Endodermal cell (in vitro differentiated cells): ENCODE data around the gene LDLRAD4. TPM values are rescaled to one million over a fixed set of nuclear protein-coding genes. Genes with fewer than 3 reads are reported as not detected.

Source experiments
- DNase-seq: peaks from one replicate; pipeline ENCODE4 v3.0.0-alpha.2; 2017
- H3K27ac ChIP-seq: 2 replicates; pipeline ENCODE4 v1.5.1; 2013; ENCODE audit warnings: mild to moderate bottlenecking, low read depth, low read length, moderate library complexity
- H3K27me3 ChIP-seq: 2 replicates; pipeline ENCODE4 v1.6.1; 2013; ENCODE audit warnings: mild to moderate bottlenecking, low read length, moderate library complexity; ENCODE audit not compliant: insufficient read depth, control insufficient read depth, poor library complexity, severe bottlenecking
- H3K36me3 ChIP-seq: 2 replicates; pipeline ENCODE4 v1.7.0; 2013; ENCODE audit warnings: mild to moderate bottlenecking, low read length, moderate library complexity; ENCODE audit not compliant: control insufficient read depth, insufficient read depth
- H3K4me1 ChIP-seq: one replicate; pipeline ENCODE4 v1.7.0; 2013; ENCODE audit warnings: low read length; ENCODE audit not compliant: control insufficient read depth, insufficient read depth
- H3K4me3 ChIP-seq: 2 replicates; pipeline ENCODE4 v1.5.1; 2013; ENCODE audit warnings: mild to moderate bottlenecking, low read length, moderate library complexity
- H3K9ac ChIP-seq: 2 replicates; pipeline ENCODE4 v1.6.1; 2013; ENCODE audit warnings: mild to moderate bottlenecking, low read length, moderate library complexity; ENCODE audit not compliant: poor library complexity, severe bottlenecking; ENCODE audit errors: extremely low read depth
- H3K9me3 ChIP-seq: 2 replicates; pipeline ENCODE4 v1.6.1; 2013; ENCODE audit warnings: mild to moderate bottlenecking, low read length, moderate library complexity; ENCODE audit not compliant: control insufficient read depth
- H3K27ac Mint-ChIP-seq: 2 replicates; pipeline ENCODE4 v1.8.0; 2020; ENCODE audit warnings: mixed read lengths
- H3K27me3 Mint-ChIP-seq: 2 replicates; pipeline ENCODE4 v1.8.0; 2021; ENCODE audit warnings: mild to moderate bottlenecking, mixed read lengths; ENCODE audit not compliant: insufficient read depth
- H3K36me3 Mint-ChIP-seq: 2 replicates; pipeline ENCODE4 v1.8.0; 2020; ENCODE audit warnings: low read depth, mixed read lengths
- H3K4me1 Mint-ChIP-seq: 2 replicates; pipeline ENCODE4 v1.8.0; 2020; ENCODE audit warnings: mixed read lengths
- H3K4me3 Mint-ChIP-seq: 2 replicates; pipeline ENCODE4 v1.8.0; 2020; ENCODE audit warnings: mild to moderate bottlenecking, moderate library complexity, mixed read lengths
- H3K9me3 Mint-ChIP-seq: 2 replicates; pipeline ENCODE4 v1.8.0; 2020; ENCODE audit warnings: mild to moderate bottlenecking, mixed read lengths
- WGBS, 2 experiments: methylation state at CpG; one replicate each; pipeline versions ENCODE4 v1.1.5 to v1.1.7; 2013; ENCODE audit warnings: missing lambda C conversion rate in 2 of 2, mixed read lengths in 1 of 2; ENCODE audit not compliant: insufficient coverage in 1 of 2, insufficient read length in 1 of 2; 5-methylcytosine and 5-hydroxymethylcytosine counted together
- total RNA-seq, 2 donors: library from RNA; stranded (reverse); fragmentation: NEBNext Ultra II Directional in 1 of 2; extraction: Animal tissue kit (Norgen Biotek cat#: 25700) in 1 of 2; gene quantifications; 2 replicates in 1 of 2; 3 replicates in 1 of 2; pipeline ENCODE4 v1.2.1, GENCODE V29; 2021
- TF ChIP-seq, protein P1 (sequence below): fragments of 200-600 bp; sonication (generic); conservative IDR thresholded peaks from 2 replicates; pipeline ENCODE4 v1.5.0; 2021; ENCODE audit warnings: antibody characterized with exemption, mild to moderate bottlenecking

The LDLRAD4 gene
- total RNA-seq, 2 donors from 2014 or later: 14.9 to 15.1 TPM

DNA sequence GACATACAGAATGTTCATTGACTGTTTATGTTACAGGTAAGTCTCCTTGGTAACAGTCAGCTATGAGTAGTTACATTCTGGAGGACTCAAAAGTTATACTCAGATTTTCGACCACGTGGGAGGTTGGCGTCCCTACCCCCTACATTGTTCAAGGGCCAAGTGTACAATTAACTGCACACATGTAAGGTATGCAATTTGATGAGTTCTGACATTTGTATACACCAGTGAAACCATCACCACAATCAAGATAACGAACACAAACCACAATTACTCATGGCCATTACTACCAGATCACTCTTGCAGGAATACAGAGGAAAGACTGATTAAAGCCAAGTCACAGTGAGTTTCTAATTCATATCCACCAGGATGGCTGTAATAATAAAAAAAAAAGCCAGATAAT, 39.6 kb upstream of the LDLRAD4 start:
- Histone ChIP-seq H3K9ac (no peak overlapping the region), H3K4me3 (no peak overlapping the region), H3K36me3 (no peaks in the 10 kb centered on the region), H3K27ac (no peak overlapping the region), H3K4me1 (no peaks in the 10 kb centered on the region), H3K9me3 (no peaks in the 10 kb centered on the region), H3K27me3 (no peaks in the 10 kb centered on the region)
- H3K4me3 Mint-ChIP-seq: no peak overlapping the region
- TF ChIP-seq, protein P1, sequence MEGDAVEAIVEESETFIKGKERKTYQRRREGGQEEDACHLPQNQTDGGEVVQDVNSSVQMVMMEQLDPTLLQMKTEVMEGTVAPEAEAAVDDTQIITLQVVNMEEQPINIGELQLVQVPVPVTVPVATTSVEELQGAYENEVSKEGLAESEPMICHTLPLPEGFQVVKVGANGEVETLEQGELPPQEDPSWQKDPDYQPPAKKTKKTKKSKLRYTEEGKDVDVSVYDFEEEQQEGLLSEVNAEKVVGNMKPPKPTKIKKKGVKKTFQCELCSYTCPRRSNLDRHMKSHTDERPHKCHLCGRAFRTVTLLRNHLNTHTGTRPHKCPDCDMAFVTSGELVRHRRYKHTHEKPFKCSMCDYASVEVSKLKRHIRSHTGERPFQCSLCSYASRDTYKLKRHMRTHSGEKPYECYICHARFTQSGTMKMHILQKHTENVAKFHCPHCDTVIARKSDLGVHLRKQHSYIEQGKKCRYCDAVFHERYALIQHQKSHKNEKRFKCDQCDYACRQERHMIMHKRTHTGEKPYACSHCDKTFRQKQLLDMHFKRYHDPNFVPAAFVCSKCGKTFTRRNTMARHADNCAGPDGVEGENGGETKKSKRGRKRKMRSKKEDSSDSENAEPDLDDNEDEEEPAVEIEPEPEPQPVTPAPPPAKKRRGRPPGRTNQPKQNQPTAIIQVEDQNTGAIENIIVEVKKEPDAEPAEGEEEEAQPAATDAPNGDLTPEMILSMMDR: no peak
- H3K9me3 Mint-ChIP-seq: no peaks in the 10 kb centered on the region
- H3K4me1 Mint-ChIP-seq: peaks cover 15% of the 10 kb centered on the region
- no peak for DNase-seq
- WGBS, 2 experiments: 97 to 100% methylated on average over 3 to 4 of the region's 4 CpGs
- H3K27ac Mint-ChIP-seq: no peak overlapping the region
- H3K36me3 Mint-ChIP-seq: no peaks in the 10 kb centered on the region
- H3K27me3 Mint-ChIP-seq: peaks cover 7% of the 10 kb centered on the region

DNA sequence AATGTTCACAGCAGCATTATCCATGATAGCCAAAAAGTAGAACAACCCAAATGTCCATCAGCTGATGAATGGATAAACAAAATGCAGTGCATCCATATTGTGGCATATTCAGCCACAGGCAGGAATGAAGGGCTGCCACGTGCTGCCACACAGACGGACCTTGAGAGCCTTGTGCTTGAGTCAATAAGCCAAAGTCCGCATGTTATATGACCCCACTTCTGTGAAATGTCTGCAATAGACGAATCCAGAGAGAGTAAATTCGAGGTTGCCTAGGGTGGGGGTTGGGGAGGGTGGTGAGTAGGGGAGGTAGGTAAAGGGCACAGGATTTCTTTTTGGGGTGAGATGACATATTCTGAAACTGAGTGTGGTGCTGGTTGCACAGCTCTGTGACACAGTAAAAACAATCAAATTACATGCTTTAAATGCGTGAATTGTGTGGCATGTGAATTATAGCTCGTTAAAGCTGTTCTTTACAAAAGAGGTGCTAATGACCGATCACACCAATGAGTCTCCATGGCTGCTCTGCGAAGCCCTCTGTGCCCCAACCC, 38.9 kb upstream of the LDLRAD4 start:
- Histone ChIP-seq H3K9me3 (no peaks in the 10 kb centered on the region), H3K9ac (no peak overlapping the region), H3K27ac (no peak overlapping the region), H3K27me3 (no peaks in the 10 kb centered on the region), H3K36me3 (no peaks in the 10 kb centered on the region), H3K4me3 (no peak overlapping the region), H3K4me1 (no peaks in the 10 kb centered on the region)
- peaks cover 6% of the 10 kb centered on the region for H3K27me3 Mint-ChIP-seq
- no peak overlapping the region for H3K27ac Mint-ChIP-seq
- TF ChIP-seq, protein P1: no peak
- H3K4me1 Mint-ChIP-seq: peaks cover 15% of the 10 kb centered on the region
- no peaks in the 10 kb centered on the region for H3K9me3 Mint-ChIP-seq
- DNase-seq: no peak
- WGBS, 2 experiments: 89 to 92% methylated on average over 9 of the region's 9 CpGs
- H3K4me3 Mint-ChIP-seq: no peak overlapping the region
- no peaks in the 10 kb centered on the region for H3K36me3 Mint-ChIP-seq

DNA sequence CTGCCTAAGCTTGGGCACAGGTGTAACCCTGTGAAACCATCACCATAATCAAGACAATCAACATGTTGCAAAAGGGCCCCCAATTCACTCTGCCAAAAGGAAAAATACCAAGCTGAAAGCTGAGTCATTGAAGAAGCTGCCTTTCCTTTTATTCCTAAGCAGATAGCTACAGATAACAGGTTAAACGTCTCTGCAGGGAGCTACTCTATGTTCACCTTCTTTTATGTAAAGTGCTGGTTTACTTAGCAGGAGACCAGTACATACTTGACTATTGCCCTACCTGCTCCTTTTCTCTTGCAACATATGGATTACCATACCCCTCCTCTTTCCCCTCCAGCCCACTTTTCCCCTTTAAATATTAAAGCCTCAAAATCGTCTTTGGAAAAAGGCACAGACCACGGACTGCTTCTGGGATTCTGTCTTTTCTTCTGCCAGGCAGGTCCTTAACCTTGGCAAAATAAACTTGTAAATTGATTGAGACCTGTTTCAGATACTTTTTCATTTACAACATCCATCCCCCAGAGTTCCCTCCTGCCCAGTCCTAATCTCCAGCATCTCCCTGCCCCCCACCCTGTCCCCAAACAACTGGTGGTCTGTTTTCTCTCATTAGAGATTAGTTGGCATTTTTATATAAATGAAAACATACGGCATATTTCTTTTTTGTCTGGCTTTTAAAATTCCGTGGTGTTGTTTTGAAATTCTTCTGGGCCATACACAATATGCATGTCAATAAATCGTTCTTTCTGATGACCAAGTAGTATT, 37.8 kb upstream of the LDLRAD4 start:
- Histone ChIP-seq H3K36me3 (no peaks in the 10 kb centered on the region), H3K4me1 (no peaks in the 10 kb centered on the region), H3K27me3 (no peaks in the 10 kb centered on the region), H3K9ac (no peak overlapping the region), H3K27ac (no peak overlapping the region), H3K9me3 (no peaks in the 10 kb centered on the region), H3K4me3 (no peak overlapping the region)
- 61 to 73% methylated on average over 5 to 6 of the region's 6 CpGs for WGBS, 2 experiments
- TF ChIP-seq, protein P1: no peak
- Mint-ChIP-seq H3K36me3 (no peaks in the 10 kb centered on the region), H3K9me3 (no peaks in the 10 kb centered on the region), H3K4me1 (peaks cover 15% of the 10 kb centered on the region), H3K27me3 (peaks cover 7% of the 10 kb centered on the region), H3K27ac (peak overlapping the region; percentile 16), H3K4me3 (no peak overlapping the region)
- DNase-seq: no peak
